Colon (tissue), 2 donors: ENCODE measurements around the gene A1CF.
"Not testable (repeated sequence)": the region's sequence is repeated elsewhere in the genome, so short reads cannot be mapped to it uniquely, and the experiment has no call there.

ENCODE experiments used
- FAIRE-seq: peaks from 2 replicates; lab custom pipeline; 2012; peaks lifted over from hg19 to GRCh38; lab: Jason Lieb, UNC
- donor health status: control.
- donor health status: control.

A1CF gene

DNA sequence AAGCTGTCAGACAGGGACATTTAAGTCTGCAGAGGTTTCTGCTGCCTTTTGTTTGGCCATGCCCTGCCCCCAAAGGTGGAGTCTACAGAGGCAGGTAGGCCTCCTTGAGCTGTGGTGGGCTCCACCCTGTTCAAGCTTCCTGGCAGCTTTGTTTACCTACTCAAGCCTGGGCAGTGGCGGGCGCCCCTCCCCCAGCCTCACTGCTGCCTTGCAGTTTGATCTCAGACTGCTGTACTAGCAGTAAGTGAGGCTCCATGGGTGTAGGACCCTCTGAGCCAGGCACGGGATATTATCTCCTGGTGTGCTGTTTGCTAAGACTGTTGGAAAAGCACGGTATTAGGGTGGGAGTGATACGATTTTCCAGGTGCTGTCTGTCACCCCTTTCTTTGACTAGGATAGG, 97.5 kb downstream of the A1CF start:
- FAIRE-seq = not testable (repeated sequence)

DNA sequence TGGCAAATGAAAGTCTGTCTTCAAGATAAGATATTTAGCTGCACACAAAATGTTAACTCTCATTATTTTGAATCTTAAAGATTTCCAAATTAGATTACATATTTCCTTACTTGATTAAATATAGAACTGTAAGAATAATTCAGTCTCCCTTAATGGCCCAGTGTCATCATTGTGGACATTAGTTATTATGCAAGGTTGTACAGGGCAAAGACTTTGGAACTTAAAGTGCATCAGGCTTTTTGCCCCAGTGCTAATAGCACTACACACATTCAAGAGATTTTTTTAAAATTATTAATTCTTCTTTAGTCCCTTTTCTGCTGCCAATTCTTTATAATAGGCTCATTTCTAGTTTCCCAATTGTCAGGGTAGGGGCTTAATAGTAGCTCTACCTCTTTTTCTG, 103.4 kb downstream of the A1CF start:
- FAIRE-seq = not testable (repeated sequence)

DNA sequence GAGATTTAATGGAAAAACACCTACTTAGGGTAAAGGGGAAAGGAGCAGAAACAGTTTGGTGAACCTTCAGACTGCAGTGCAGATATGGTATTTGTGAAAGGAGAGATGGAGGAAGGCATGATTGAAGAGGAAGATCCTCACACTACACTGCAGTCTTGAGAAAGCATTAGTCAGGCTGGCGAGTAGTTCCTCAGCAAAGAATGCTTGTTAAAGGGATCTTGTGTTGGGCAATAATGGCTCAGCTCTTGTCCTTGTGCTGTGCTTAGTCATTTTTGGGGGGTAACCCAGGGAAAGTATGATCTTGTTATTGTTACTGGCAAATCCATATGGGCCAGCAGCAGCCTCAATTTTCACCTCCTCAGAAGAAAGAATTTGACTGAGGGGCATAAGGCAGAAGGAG, 105.4 kb downstream of the A1CF start:
- not testable (repeated sequence) for FAIRE-seq

DNA sequence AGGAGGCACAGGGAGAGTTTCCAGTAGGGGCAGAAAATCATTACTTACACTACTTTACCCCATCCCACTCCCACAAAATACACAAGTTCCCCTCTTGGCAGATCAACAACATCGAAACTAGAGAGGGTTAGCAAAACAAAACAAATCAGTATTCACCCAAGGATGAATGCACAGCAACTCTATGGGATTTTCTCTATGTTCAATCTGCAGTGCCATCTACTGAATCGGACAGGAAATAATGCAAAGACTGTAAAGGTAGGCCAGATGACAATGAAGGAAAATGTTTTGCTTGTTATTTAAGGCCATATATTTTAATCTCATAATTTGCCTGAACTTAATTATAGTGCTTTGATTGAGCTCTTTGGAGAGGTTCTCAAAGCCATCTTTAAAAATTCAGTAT, 110.6 kb downstream of the A1CF start:
- FAIRE-seq = not testable (repeated sequence)

DNA sequence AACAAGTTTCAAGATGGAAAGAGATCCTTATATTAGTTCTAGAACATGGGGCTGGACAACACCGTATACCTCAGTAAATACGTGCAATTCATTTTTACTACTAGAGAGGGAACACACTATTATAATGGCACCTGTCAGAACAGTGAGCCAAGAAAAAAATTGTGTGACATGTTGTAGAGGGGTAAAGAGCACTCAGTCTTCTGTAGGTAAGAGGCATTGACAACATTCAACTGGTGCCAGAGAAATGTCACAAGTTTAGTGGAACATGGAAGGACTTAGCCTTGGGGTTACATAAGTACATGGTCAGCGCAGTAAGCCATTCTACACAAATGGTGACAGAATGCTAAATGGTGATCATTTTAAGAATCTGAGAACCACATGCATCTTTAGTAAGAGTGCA, 113.4 kb downstream of the A1CF start:
- not testable (repeated sequence) for FAIRE-seq

DNA sequence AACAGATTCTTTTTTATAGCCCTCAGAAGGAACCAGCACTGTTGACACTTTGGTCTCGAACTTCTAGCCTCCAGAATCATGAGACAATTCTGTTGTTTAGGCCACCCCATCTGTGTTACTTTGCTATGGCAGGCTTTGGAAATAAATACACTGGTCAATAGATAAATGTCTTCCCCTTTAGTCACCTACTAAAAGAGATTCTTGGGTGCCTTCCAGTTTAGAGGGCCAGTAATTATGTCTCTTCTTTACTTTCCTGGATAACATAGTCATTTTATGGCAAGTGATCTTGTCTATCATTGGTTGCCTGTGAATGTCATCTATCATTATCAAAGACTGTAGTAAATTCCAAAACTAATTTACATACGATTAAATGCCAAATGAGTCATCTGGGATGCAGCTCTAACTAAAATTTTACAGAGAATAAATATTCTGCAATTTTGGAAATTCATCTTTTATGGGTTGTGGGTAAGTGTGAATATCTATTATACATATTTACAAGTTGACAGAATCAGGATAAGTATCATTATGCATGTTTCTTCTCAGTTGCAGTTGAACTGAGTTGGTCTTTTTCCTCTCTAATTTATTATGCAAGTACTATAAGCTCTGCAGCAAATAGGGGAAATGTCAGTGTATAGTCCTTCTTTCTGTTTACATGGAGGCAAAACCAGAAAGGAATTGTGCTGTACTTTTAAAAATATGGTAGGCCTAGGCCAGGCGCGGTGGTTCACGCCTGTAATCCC, 118.5 kb downstream of the A1CF start:
- not testable (repeated sequence) for FAIRE-seq
